B cell (primary cell): Measurements from ENCODE around the gene SLC45A2. TPM values are rescaled to one million over a fixed set of nuclear protein-coding genes. Genes with fewer than 3 reads are reported as not detected.

Experiments used
- ATAC-seq: fragments of 200-7000 bp; cut with Tn5 transposase; one replicate; pipeline ENCODE4 v1.10.0; 2021; ENCODE audit warnings: low read depth, mild to moderate bottlenecking, moderate number of reproducible peaks, moderate library complexity
- CTCF ChIA-PET: fragments of 350-600 bp; sonication (Branson Sonifier 250); formaldehyde crosslinking; loops from one replicate; lab custom pipeline; 2021; ENCODE audit warnings: antibody characterized with exemption, inconsistent platforms; lab: Charles Lee
- POLR2A ChIA-PET: fragments of 350-600 bp; sonication (Branson Sonifier 250); formaldehyde crosslinking; loops from one replicate; lab custom pipeline; 2021; ENCODE audit warnings: antibody characterized with exemption; lab: Charles Lee
- DNase-seq: peaks from one replicate; pipeline ENCODE4 v3.0.0; 2013
- H2AFZ ChIP-seq: 2 replicates; pipeline ENCODE4 v1.6.1; 2012; ENCODE audit warnings: mild to moderate bottlenecking, low read depth, low read length; ENCODE audit not compliant: insufficient read depth, poor library complexity, severe bottlenecking
- H3K27ac ChIP-seq, 2 donors: 1 replicate in 1 of 2; 2 replicates in 1 of 2; pipeline ENCODE4 v1.5.1; 2012 to 2013; ENCODE audit warnings: low read length in 2 of 2, mild to moderate bottlenecking in 2 of 2, moderate library complexity in 1 of 2
- H3K27me3 ChIP-seq, 4 experiments: fragments of 200-600 bp in 1 of 4; sonication (generic) in 1 of 4; replicated peaks in 1 of 4; 1 replicate in 2 of 4; 2 replicates in 2 of 4; pipeline versions ENCODE4 v1.6.1 to v1.7.0; 2013 to 2016; ENCODE audit warnings: low read length in 3 of 4, mild to moderate bottlenecking in 2 of 4, mixed read lengths in 1 of 4, moderate library complexity in 1 of 4; ENCODE audit not compliant: insufficient read depth in 4 of 4, control insufficient read depth in 3 of 4; ENCODE audit errors: control extremely low read depth in 1 of 4
- H3K36me3 ChIP-seq, 2 experiments: replicated peaks in 1 of 2; 1 replicate in 1 of 2; 2 replicates in 1 of 2; pipeline versions ENCODE4 v1.6.1 to v1.7.1; 2013; ENCODE audit warnings: low read length in 1 of 2; ENCODE audit not compliant: insufficient read depth in 2 of 2, control insufficient read depth in 1 of 2; ENCODE audit errors: control extremely low read depth in 1 of 2, extremely low read depth in 1 of 2
- H3K4me1 ChIP-seq, 2 donors: fragments of 200-600 bp in 1 of 2; sonication (generic) in 1 of 2; 1 replicate in 1 of 2; 2 replicates in 1 of 2; pipeline versions ENCODE4 v1.5.1 to v1.6.1; 2013 to 2017; ENCODE audit warnings: low read length in 2 of 2; ENCODE audit not compliant: control insufficient read depth in 2 of 2, insufficient read depth in 2 of 2
- H3K4me2 ChIP-seq: replicated peaks from 2 replicates; pipeline ENCODE3; 2012; ENCODE audit warnings: mild to moderate bottlenecking, low read depth, low read length; ENCODE audit not compliant: poor library complexity, severe bottlenecking
- H3K4me3 ChIP-seq, 5 experiments: fragments of 200-600 bp in 1 of 5; sonication (generic) in 1 of 5; 1 replicate in 3 of 5; 2 replicates in 2 of 5; pipeline versions ENCODE4 v1.5.1 to v1.7.0; 2011 to 2016; ENCODE audit warnings: low read length in 4 of 5, mild to moderate bottlenecking in 4 of 5, low read depth in 2 of 5, control low read depth in 1 of 5, moderate library complexity in 1 of 5; ENCODE audit not compliant: insufficient read depth in 1 of 5; ENCODE audit errors: control extremely low read depth in 1 of 5, extremely low read depth in 1 of 5
- H3K79me2 ChIP-seq: fragments of 200-600 bp; sonication (generic); one replicate; pipeline ENCODE4 v1.6.0; 2016; ENCODE audit warnings: low read length; ENCODE audit not compliant: control insufficient read depth, insufficient read depth
- H3K9ac ChIP-seq: fragments of 200-600 bp; sonication (generic); 2 replicates; pipeline ENCODE4 v1.6.1; 2017; ENCODE audit warnings: mild to moderate bottlenecking, low read length, moderate library complexity
- H3K9me3 ChIP-seq, 3 donors: one replicate each; pipeline versions ENCODE4 v1.6.1 to v1.7.1; 2013; ENCODE audit warnings: low read length in 2 of 3; ENCODE audit not compliant: control insufficient read depth in 2 of 3, insufficient read depth in 1 of 3; ENCODE audit errors: control extremely low read depth in 1 of 3
- H4K20me1 ChIP-seq: 2 replicates; pipeline ENCODE4 v1.6.0; 2012; ENCODE audit warnings: mild to moderate bottlenecking, low read length; ENCODE audit not compliant: insufficient read depth, control insufficient read depth, poor library complexity, severe bottlenecking
- H3K27ac Mint-ChIP-seq: one replicate; pipeline ENCODE4 v1.8.0; 2021; ENCODE audit warnings: mixed read lengths
- H3K27me3 Mint-ChIP-seq: one replicate; pipeline ENCODE4 v1.8.0; 2021; ENCODE audit warnings: mixed read lengths
- H3K4me1 Mint-ChIP-seq: one replicate; pipeline ENCODE4 v1.8.0; 2021; ENCODE audit warnings: mixed read lengths
- H3K4me3 Mint-ChIP-seq: one replicate; pipeline ENCODE4 v1.8.0; 2021; ENCODE audit warnings: mixed read lengths
- H3K9me3 Mint-ChIP-seq: one replicate; pipeline ENCODE4 v1.8.0; 2022; ENCODE audit warnings: mixed read lengths; ENCODE audit not compliant: insufficient read depth
- EZH2 ChIP-seq: IDR thresholded peaks from 2 replicates; pipeline ENCODE4 v1.6.1; 2012; ENCODE audit warnings: borderline replicate concordance, low read depth, mild to moderate bottlenecking, moderate library complexity, low read length; ENCODE audit not compliant: insufficient read depth, poor library complexity, severe bottlenecking
- WGBS: methylation state at CpG from one replicate; pipeline ENCODE4 v1.1.5; 2013; ENCODE audit warnings: missing lambda C conversion rate; ENCODE audit not compliant: insufficient coverage; 5-methylcytosine and 5-hydroxymethylcytosine counted together
- intact Hi-C: fragments of 100-400 bp; cut with micrococcal nuclease; formaldehyde crosslinking; loops from one replicate; pipeline ENCODE4 v1.10.0; 2022
- polyA plus RNA-seq: library from polyadenylated mRNA; depleted of rRNA; stranded (reverse); fragments of >200 nt; gene quantifications from 2 replicates; pipeline ENCODE4 v1.2.3, GENCODE V29; 2012
- total RNA-seq, 2 donors: library from RNA; stranded (reverse); fragments of 120-200 nt in 1 of 2; gene quantifications; 1 replicate in 1 of 2; 2 replicates in 1 of 2; pipeline versions ENCODE4 v1.2.3 to v1.2.4, GENCODE V29; 2013 to 2022
- TF ChIP-seq, protein P1 (sequence below): fragments of 200-600 bp; IDR thresholded peaks from one replicate; pipeline ENCODE4 v1.8.0; 2022; ENCODE audit warnings: antibody characterized with exemption, mild to moderate bottlenecking

The SLC45A2 gene
- total and polyA plus RNA-seq, 2 donors (not counting 1 experiment from before 2014, with no cell fraction given), result not detected

DNA sequence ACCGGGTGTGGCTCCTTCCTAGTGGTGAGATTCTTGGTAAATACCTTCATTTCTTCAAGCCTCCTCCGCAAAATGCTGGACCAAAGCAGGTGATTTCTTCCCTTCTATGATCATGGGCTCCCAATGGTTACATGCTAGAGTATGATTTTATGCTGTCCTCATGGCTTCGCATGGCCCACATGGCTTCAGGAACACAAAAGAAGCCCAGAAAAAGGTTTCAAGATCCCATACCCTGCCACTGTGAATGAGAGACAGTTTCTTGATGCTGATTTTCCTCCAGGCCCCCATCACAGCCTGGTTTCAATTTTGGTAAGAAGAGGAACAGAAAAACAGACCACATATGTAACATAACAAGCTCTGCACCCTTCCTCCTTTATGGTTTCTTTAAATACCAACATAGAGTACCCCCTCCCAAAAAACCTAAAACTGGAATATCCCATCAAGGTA lies 50.7 kb downstream of the SLC45A2 start:
- no peak overlapping the region for H3K4me3 ChIP-seq
- H3K27me3 Mint-ChIP-seq, result peaks cover 26% of the 10 kb centered on the region
- peak; percentile 13 for DNase-seq
- H3K9me3 ChIP-seq, result peaks cover 0 to 21% (median 0%) of the 10 kb centered on the region in 3 donors
- H3K9me3 Mint-ChIP-seq, result no peaks in the 10 kb centered on the region
- TF ChIP-seq, protein P1, sequence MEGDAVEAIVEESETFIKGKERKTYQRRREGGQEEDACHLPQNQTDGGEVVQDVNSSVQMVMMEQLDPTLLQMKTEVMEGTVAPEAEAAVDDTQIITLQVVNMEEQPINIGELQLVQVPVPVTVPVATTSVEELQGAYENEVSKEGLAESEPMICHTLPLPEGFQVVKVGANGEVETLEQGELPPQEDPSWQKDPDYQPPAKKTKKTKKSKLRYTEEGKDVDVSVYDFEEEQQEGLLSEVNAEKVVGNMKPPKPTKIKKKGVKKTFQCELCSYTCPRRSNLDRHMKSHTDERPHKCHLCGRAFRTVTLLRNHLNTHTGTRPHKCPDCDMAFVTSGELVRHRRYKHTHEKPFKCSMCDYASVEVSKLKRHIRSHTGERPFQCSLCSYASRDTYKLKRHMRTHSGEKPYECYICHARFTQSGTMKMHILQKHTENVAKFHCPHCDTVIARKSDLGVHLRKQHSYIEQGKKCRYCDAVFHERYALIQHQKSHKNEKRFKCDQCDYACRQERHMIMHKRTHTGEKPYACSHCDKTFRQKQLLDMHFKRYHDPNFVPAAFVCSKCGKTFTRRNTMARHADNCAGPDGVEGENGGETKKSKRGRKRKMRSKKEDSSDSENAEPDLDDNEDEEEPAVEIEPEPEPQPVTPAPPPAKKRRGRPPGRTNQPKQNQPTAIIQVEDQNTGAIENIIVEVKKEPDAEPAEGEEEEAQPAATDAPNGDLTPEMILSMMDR, result no peak
- TF ChIP-seq EZH2, result no peak
- ChIA-PET CTCF (interaction anchor here (1.2 to 4.4 kb wide), 8 partner anchors 10 to 498 kb away, joined by 3 to 97 read pairs (median 14); no protein-coding TSS in a partner anchor), POLR2A (no interaction called here)
- H3K9ac ChIP-seq, result no peak overlapping the region
- peak; percentile 33 for ATAC-seq
- H3K4me1 Mint-ChIP-seq, result peaks cover 17% of the 10 kb centered on the region
- no peak overlapping the region for H3K27ac ChIP-seq
- H3K27ac Mint-ChIP-seq, result peak overlapping the region; percentile 29
- H3K79me2 ChIP-seq, result no peaks in the 10 kb centered on the region
- no peak overlapping the region for H3K4me2 ChIP-seq
- intact Hi-C loops, result loop anchor here (1.0 kb wide), 2 partner anchors 345 to 492 kb away; no protein-coding TSS in a partner anchor
- H3K4me3 Mint-ChIP-seq, result no peak overlapping the region
- H3K4me1 ChIP-seq, result peaks cover 13 to 20% of the 10 kb centered on the region in 2 donors
- WGBS, result 67% methylated on average over 1 of the region's 3 CpGs
- H3K27me3 ChIP-seq, result peaks cover 0 to 35% (median 22%) of the 10 kb centered on the region in 4 experiments
- H2AFZ ChIP-seq, result peak overlapping the region; percentile 9
- no peaks in the 10 kb centered on the region for H3K36me3 ChIP-seq
- H4K20me1 ChIP-seq, result no peaks in the 10 kb centered on the region

DNA sequence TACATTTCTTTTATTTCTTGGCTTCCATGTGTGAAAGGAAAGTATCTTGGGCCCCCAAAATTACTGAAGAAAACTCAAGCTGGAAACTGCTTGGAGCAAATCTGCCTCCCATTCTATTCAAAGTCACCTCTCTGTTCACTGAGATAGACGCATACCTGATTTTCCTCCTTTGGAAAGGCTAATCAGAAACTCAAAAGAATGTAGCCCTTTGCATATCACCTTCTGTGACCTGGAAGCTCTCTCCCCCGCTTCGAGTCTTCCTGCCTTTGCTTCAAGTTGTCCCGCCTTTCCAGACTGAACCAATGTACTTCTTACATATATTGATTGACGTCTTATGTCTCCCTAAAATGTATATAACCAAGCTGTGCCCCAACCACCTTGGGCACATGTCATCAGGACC lies 53.4 kb downstream of the SLC45A2 start:
- H3K9me3 ChIP-seq, result peaks cover 0 to 3% (median 0%) of the 10 kb centered on the region in 3 donors
- ChIA-PET CTCF (interaction anchor here (0.8 to 2.2 kb wide), 3 partner anchors 12 to 495 kb away, joined by 3 to 13 read pairs (median 9); no protein-coding TSS in a partner anchor), POLR2A (no interaction called here)
- intact Hi-C loops, result no loop called here
- 87% methylated on average over 5 of the region's 5 CpGs for WGBS
- H3K4me3 Mint-ChIP-seq, result no peak overlapping the region
- H3K27me3 Mint-ChIP-seq, result peaks cover 13% of the 10 kb centered on the region
- H2AFZ ChIP-seq, result no peak overlapping the region
- no peaks in the 10 kb centered on the region for H3K79me2 ChIP-seq
- H4K20me1 ChIP-seq, result no peaks in the 10 kb centered on the region
- no peaks in the 10 kb centered on the region for H3K36me3 ChIP-seq
- H3K27me3 ChIP-seq, result peaks cover 0 to 10% (median 9%) of the 10 kb centered on the region in 4 experiments
- peaks cover 9 to 18% of the 10 kb centered on the region in 2 donors for H3K4me1 ChIP-seq
- no peaks in the 10 kb centered on the region for H3K9me3 Mint-ChIP-seq
- no peak overlapping the region for H3K27ac ChIP-seq
- ATAC-seq, result no peak
- H3K27ac Mint-ChIP-seq, result no peak overlapping the region
- H3K4me2 ChIP-seq, result no peak overlapping the region
- no peak overlapping the region for H3K9ac ChIP-seq
- peaks cover 23% of the 10 kb centered on the region for H3K4me1 Mint-ChIP-seq
- DNase-seq, result no peak
- TF ChIP-seq, protein P1, result no peak
- TF ChIP-seq EZH2, result no peak
- H3K4me3 ChIP-seq, result no peak overlapping the region
